Measurements from ENCODE around the gene MKRN2.
"Not testable (repeated sequence)": the region's sequence is repeated elsewhere in the genome, so short reads cannot be mapped to it uniquely, and the experiment has no call there.

MKRN2 gene

GRCh38 chr3:12613250-12613649 is 56.4 kb downstream of the MKRN2 start:
- H3K9me3 ChIP-seq (ENCODE audit: control insufficient read depth in 1 of 2, low read length in 2 of 2) = no peaks in the 10 kb centered on the region
- H3K4me1 ChIP-seq (ENCODE audit: control insufficient read depth in 1 of 2, insufficient read depth in 2 of 2, low read length in 2 of 2) = peaks cover 0 to 5% of the 10 kb centered on the region in 2 donors
- no peaks in the 10 kb centered on the region for H3K27me3 ChIP-seq (ENCODE audit: low read depth, low read length)
- H3K4me3 ChIP-seq (ENCODE audit: low read depth in 1 of 2, low read length in 2 of 2) = no peak overlapping the region
- peaks cover 30 to 44% of the 10 kb centered on the region in 2 donors for H3K36me3 ChIP-seq (ENCODE audit: control insufficient read depth in 1 of 2, insufficient read depth in 2 of 2, low read length in 2 of 2)
- H3K27ac ChIP-seq (ENCODE audit: low read length) = no peak overlapping the region

- Histone ChIP-seq H3K27me3 (ENCODE audit: low read depth, low read length) (no peaks in the 10 kb centered on the region), H3K4me1 (ENCODE audit: control insufficient read depth in 1 of 2, insufficient read depth in 2 of 2, low read length in 2 of 2) (peaks cover 0 to 5% of the 10 kb centered on the region in 2 donors), H3K9me3 (ENCODE audit: control insufficient read depth in 1 of 2, low read length in 2 of 2) (no peaks in the 10 kb centered on the region), H3K27ac (ENCODE audit: low read length) (no peak overlapping the region), H3K36me3 (ENCODE audit: control insufficient read depth in 1 of 2, insufficient read depth in 2 of 2, low read length in 2 of 2) (peaks cover 26 to 33% of the 10 kb centered on the region in 2 donors), H3K4me3 (ENCODE audit: low read depth in 1 of 2, low read length in 2 of 2) (no peak overlapping the region)
Measured at GRCh38 chr3:12615266-12615665, 58.4 kb downstream of the MKRN2 start.

GRCh38 chr3:12618426-12618825 is 61.5 kb downstream of the MKRN2 start:
- H3K27ac ChIP-seq (ENCODE audit: low read length) = no peak overlapping the region
- H3K4me1 ChIP-seq (ENCODE audit: control insufficient read depth in 1 of 2, insufficient read depth in 2 of 2, low read length in 2 of 2) = peaks cover 0 to 5% of the 10 kb centered on the region in 2 donors
- no peaks in the 10 kb centered on the region for H3K27me3 ChIP-seq (ENCODE audit: low read depth, low read length)
- peaks cover 19 to 22% of the 10 kb centered on the region in 2 donors for H3K36me3 ChIP-seq (ENCODE audit: control insufficient read depth in 1 of 2, insufficient read depth in 2 of 2, low read length in 2 of 2)
- H3K9me3 ChIP-seq (ENCODE audit: control insufficient read depth in 1 of 2, low read length in 2 of 2) = no peaks in the 10 kb centered on the region
- no peak overlapping the region for H3K4me3 ChIP-seq (ENCODE audit: low read depth in 1 of 2, low read length in 2 of 2)

GRCh38 chr3:12620305-12620704 is 63.4 kb downstream of the MKRN2 start:
- Histone ChIP-seq H3K9me3 (ENCODE audit: control insufficient read depth in 1 of 2, low read length in 2 of 2) (no peaks in the 10 kb centered on the region), H3K4me3 (ENCODE audit: low read depth in 1 of 2, low read length in 2 of 2) (no peak overlapping the region), H3K36me3 (ENCODE audit: control insufficient read depth in 1 of 2, insufficient read depth in 2 of 2, low read length in 2 of 2) (peaks cover 15 to 19% of the 10 kb centered on the region in 2 donors), H3K27ac (ENCODE audit: low read length) (no peak overlapping the region), H3K27me3 (ENCODE audit: low read depth, low read length) (no peaks in the 10 kb centered on the region), H3K4me1 (ENCODE audit: control insufficient read depth in 1 of 2, insufficient read depth in 2 of 2, low read length in 2 of 2) (peaks cover 0 to 4% of the 10 kb centered on the region in 2 donors)

GRCh38 chr3:12620729-12621128 is 63.8 kb downstream of the MKRN2 start:
- no peak overlapping the region for H3K27ac ChIP-seq (ENCODE audit: low read length)
- H3K4me3 ChIP-seq (ENCODE audit: low read depth in 1 of 2, low read length in 2 of 2) = no peak overlapping the region
- H3K27me3 ChIP-seq (ENCODE audit: low read depth, low read length) = no peaks in the 10 kb centered on the region
- peaks cover 12 to 19% of the 10 kb centered on the region in 2 donors for H3K36me3 ChIP-seq (ENCODE audit: control insufficient read depth in 1 of 2, insufficient read depth in 2 of 2, low read length in 2 of 2)
- no peaks in the 10 kb centered on the region for H3K9me3 ChIP-seq (ENCODE audit: control insufficient read depth in 1 of 2, low read length in 2 of 2)
- peaks cover 0 to 4% of the 10 kb centered on the region in 2 donors for H3K4me1 ChIP-seq (ENCODE audit: control insufficient read depth in 1 of 2, insufficient read depth in 2 of 2, low read length in 2 of 2)

GRCh38 chr3:12622335-12622734 is 65.4 kb downstream of the MKRN2 start:
- Histone ChIP-seq H3K36me3 (ENCODE audit: control insufficient read depth in 1 of 2, insufficient read depth in 2 of 2, low read length in 2 of 2) (peaks cover 6 to 13% of the 10 kb centered on the region in 2 donors), H3K27me3 (ENCODE audit: low read depth, low read length) (no peaks in the 10 kb centered on the region), H3K9me3 (ENCODE audit: control insufficient read depth in 1 of 2, low read length in 2 of 2) (no peaks in the 10 kb centered on the region), H3K4me3 (ENCODE audit: low read depth in 1 of 2, low read length in 2 of 2) (no peak overlapping the region), H3K4me1 (ENCODE audit: control insufficient read depth in 1 of 2, insufficient read depth in 2 of 2, low read length in 2 of 2) (peaks cover 0 to 4% of the 10 kb centered on the region in 2 donors), H3K27ac (ENCODE audit: low read length) (no peak overlapping the region)

GRCh38 chr3:12624056-12624455 is 67.2 kb downstream of the MKRN2 start:
- peaks cover 0 to 4% of the 10 kb centered on the region in 2 donors for H3K4me1 ChIP-seq (ENCODE audit: control insufficient read depth in 1 of 2, insufficient read depth in 2 of 2, low read length in 2 of 2)
- no peaks in the 10 kb centered on the region for H3K27me3 ChIP-seq (ENCODE audit: low read depth, low read length)
- no peaks in the 10 kb centered on the region for H3K9me3 ChIP-seq (ENCODE audit: control insufficient read depth in 1 of 2, low read length in 2 of 2)
- H3K36me3 ChIP-seq (ENCODE audit: control insufficient read depth in 1 of 2, insufficient read depth in 2 of 2, low read length in 2 of 2) = no peaks in the 10 kb centered on the region
- H3K4me3 ChIP-seq (ENCODE audit: low read depth in 1 of 2, low read length in 2 of 2) = no peak overlapping the region
- no peak overlapping the region for H3K27ac ChIP-seq (ENCODE audit: low read length)

- not testable (repeated sequence) for H3K27ac ChIP-seq (ENCODE audit: low read length); H3K36me3 ChIP-seq (ENCODE audit: control insufficient read depth in 1 of 2, insufficient read depth in 2 of 2, low read length in 2 of 2); H3K9me3 ChIP-seq (ENCODE audit: control insufficient read depth in 1 of 2, low read length in 2 of 2); H3K27me3 ChIP-seq (ENCODE audit: low read depth, low read length); H3K4me3 ChIP-seq (ENCODE audit: low read depth in 1 of 2, low read length in 2 of 2)
- peaks cover 5 to 11% of the 10 kb centered on the region in 2 donors for H3K4me1 ChIP-seq (ENCODE audit: control insufficient read depth in 1 of 2, insufficient read depth in 2 of 2, low read length in 2 of 2)
Measured at GRCh38 chr3:12624964-12625363, 68.1 kb downstream of the MKRN2 start.

GRCh38 chr3:12627370-12627769 is 70.5 kb downstream of the MKRN2 start:
- Histone ChIP-seq H3K4me1 (ENCODE audit: control insufficient read depth in 1 of 2, insufficient read depth in 2 of 2, low read length in 2 of 2) (peaks cover 5 to 24% of the 10 kb centered on the region in 2 donors), H3K27me3 (ENCODE audit: low read depth, low read length) (no peaks in the 10 kb centered on the region), H3K36me3 (ENCODE audit: control insufficient read depth in 1 of 2, insufficient read depth in 2 of 2, low read length in 2 of 2) (no peaks in the 10 kb centered on the region), H3K4me3 (ENCODE audit: low read depth in 1 of 2, low read length in 2 of 2) (no peak overlapping the region), H3K9me3 (ENCODE audit: control insufficient read depth in 1 of 2, low read length in 2 of 2) (no peaks in the 10 kb centered on the region), H3K27ac (ENCODE audit: low read length) (no peak overlapping the region)

GRCh38 chr3:12628813-12629212 is 71.9 kb downstream of the MKRN2 start:
- H3K4me1 ChIP-seq (ENCODE audit: control insufficient read depth in 1 of 2, insufficient read depth in 2 of 2, low read length in 2 of 2) = peaks cover 5 to 28% of the 10 kb centered on the region in 2 donors
- H3K27ac ChIP-seq (ENCODE audit: low read length) = no peak overlapping the region
- H3K27me3 ChIP-seq (ENCODE audit: low read depth, low read length) = no peaks in the 10 kb centered on the region
- H3K9me3 ChIP-seq (ENCODE audit: control insufficient read depth in 1 of 2, low read length in 2 of 2) = no peaks in the 10 kb centered on the region
- H3K36me3 ChIP-seq (ENCODE audit: control insufficient read depth in 1 of 2, insufficient read depth in 2 of 2, low read length in 2 of 2) = no peaks in the 10 kb centered on the region
- no peak overlapping the region for H3K4me3 ChIP-seq (ENCODE audit: low read depth in 1 of 2, low read length in 2 of 2)

- Histone ChIP-seq H3K9me3 (ENCODE audit: control insufficient read depth in 1 of 2, low read length in 2 of 2) (no peaks in the 10 kb centered on the region), H3K4me1 (ENCODE audit: control insufficient read depth in 1 of 2, insufficient read depth in 2 of 2, low read length in 2 of 2) (peaks cover 5 to 26% of the 10 kb centered on the region in 2 donors), H3K27me3 (ENCODE audit: low read depth, low read length) (no peaks in the 10 kb centered on the region), H3K4me3 (ENCODE audit: low read depth in 1 of 2, low read length in 2 of 2) (no peak overlapping the region), H3K36me3 (ENCODE audit: control insufficient read depth in 1 of 2, insufficient read depth in 2 of 2, low read length in 2 of 2) (no peaks in the 10 kb centered on the region), H3K27ac (ENCODE audit: low read length) (no peak overlapping the region)
Measured at GRCh38 chr3:12629560-12629959, 72.7 kb downstream of the MKRN2 start.

GRCh38 chr3:12630292-12630691 is 73.4 kb downstream of the MKRN2 start:
- H3K36me3 ChIP-seq (ENCODE audit: control insufficient read depth in 1 of 2, insufficient read depth in 2 of 2, low read length in 2 of 2) = no peaks in the 10 kb centered on the region
- no peak overlapping the region for H3K27ac ChIP-seq (ENCODE audit: low read length)
- no peaks in the 10 kb centered on the region for H3K27me3 ChIP-seq (ENCODE audit: low read depth, low read length)
- H3K4me3 ChIP-seq (ENCODE audit: low read depth in 1 of 2, low read length in 2 of 2) = no peak overlapping the region
- no peaks in the 10 kb centered on the region for H3K9me3 ChIP-seq (ENCODE audit: control insufficient read depth in 1 of 2, low read length in 2 of 2)
- peaks cover 5 to 25% of the 10 kb centered on the region in 2 donors for H3K4me1 ChIP-seq (ENCODE audit: control insufficient read depth in 1 of 2, insufficient read depth in 2 of 2, low read length in 2 of 2)
